Measurements from ENCODE around the gene C19orf12. TPM values are rescaled to one million over a fixed set of nuclear protein-coding genes. Genes with fewer than 3 reads are reported as not detected.

Gene C19orf12
- total and polyA plus RNA-seq, 2 of the 4 experiments (the other 2 are of a cell fraction): 16.3 to 24.0 TPM

DNA sequence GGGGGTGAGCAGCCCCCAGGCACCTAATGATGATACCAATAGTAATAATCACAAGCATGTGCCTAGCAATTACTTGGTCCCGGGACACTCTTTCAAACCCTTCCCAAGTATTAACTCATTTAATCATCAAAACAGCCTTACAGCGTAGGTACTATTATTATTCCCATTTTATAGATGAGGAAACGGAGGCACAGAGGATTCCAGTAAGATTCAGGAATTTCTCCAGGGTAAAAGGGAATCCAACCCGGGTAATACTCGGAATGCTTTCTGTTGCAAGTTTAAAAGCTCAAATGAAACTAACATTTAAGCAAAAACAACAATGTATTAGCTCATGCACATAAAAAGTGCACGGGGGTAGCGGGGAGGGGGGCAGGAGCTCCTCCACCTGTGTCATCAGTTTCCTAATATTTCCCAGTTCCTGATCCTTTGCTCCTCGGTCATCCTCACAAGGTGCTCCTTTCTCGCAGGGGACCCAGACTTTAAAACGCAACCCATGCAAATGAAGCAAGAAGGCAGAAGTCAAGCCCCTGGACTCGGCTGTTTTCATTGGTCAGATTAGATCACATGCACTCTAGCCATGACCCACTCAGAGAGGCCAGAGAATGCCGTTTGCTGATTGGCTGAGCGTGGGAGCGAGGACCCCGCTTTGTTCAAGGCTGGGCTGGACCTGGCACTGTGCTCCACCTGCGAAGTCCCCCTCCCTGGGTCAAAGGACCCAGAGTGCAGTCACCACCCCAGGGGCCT is 38.3 kb upstream of the C19orf12 start:
- whole genome bisulfite sequencing, 2 experiments (ENCODE audit: extremely low coverage in 2 of 2, insufficient read length in 1 of 2): 94% methylated on average over 2 of the region's 16 CpGs; no CpG with 5 or more reads in 1 of the 2 experiments
- Histone ChIP-seq H2BK120ac (ENCODE audit: low read depth, low read length) (no peak overlapping the region), H3K9me1 (ENCODE audit: insufficient read depth, low read length) (no peaks in the 10 kb centered on the region), H2AK5ac (ENCODE audit: low read depth, low read length) (no peak overlapping the region), H3K9ac (ENCODE audit: low read depth, low read length) (no peak overlapping the region), H3K4me2 (ENCODE audit: low read depth, low read length) (no peak overlapping the region), H3K36me3 (ENCODE audit: control insufficient read depth, insufficient read depth, low read length) (no peaks in the 10 kb centered on the region), H3K14ac (replicated peaks; ENCODE audit: low read depth, low read length) (no peak overlapping the region), H2BK5ac (ENCODE audit: low read depth, low read length, poor library complexity, severe bottlenecking) (no peak overlapping the region), H3K9me3 (ENCODE audit: control insufficient read depth, insufficient read depth, low read length) (no peaks in the 10 kb centered on the region), H2AK9ac (replicated peaks; ENCODE audit: low read depth, low read length, poor library complexity) (peak overlapping the region; percentile 1), H2BK15ac (ENCODE audit: low read depth, low read length) (no peak overlapping the region), H2AFZ (replicated peaks; ENCODE audit: low read length, poor library complexity) (no peak overlapping the region), H3K79me1 (ENCODE audit: low read depth in 1 of 2, low read length in 2 of 2) (no peaks in the 10 kb centered on the region), H3K4ac (ENCODE audit: low read depth, low read length) (no peak overlapping the region), H4K91ac (ENCODE audit: insufficient read depth, low read depth, low read length) (no peak overlapping the region), H3K4me1 (ENCODE audit: control insufficient read depth, insufficient read depth, low read length) (no peaks in the 10 kb centered on the region), H3K4me3 (ENCODE audit: insufficient read depth, low read depth, low read length) (no peak overlapping the region), H2BK20ac (ENCODE audit: low read depth, low read length) (no peak overlapping the region), H4K20me1 (ENCODE audit: insufficient read depth, low read length) (no peaks in the 10 kb centered on the region), H3K18ac (ENCODE audit: low read depth, low read length) (no peak overlapping the region), H3K23ac (ENCODE audit: low read depth, low read length) (no peak overlapping the region), H3K27me3 (ENCODE audit: control insufficient read depth, insufficient read depth, low read length) (peaks cover 5% of the 10 kb centered on the region; the same call in 1 of the 2 replicates), H4K8ac (ENCODE audit: low read depth in 2 of 2, low read length in 2 of 2) (no peak overlapping the region), H4K5ac (ENCODE audit: low read depth, low read length) (no peak overlapping the region), H3K27ac (ENCODE audit: insufficient read depth, low read length) (no peak overlapping the region), H3K56ac (ENCODE audit: extremely low read depth, insufficient read depth, low read length) (no peak overlapping the region)
- in situ Hi-C loops (cut with MboI; ENCODE audit: low sequenced_read_pairs): no loop called here
- no peak for ATAC-seq (ENCODE audit: low read depth)
- TF ChIP-seq USF2 (IDR thresholded peaks at IDR 0.05; ENCODE audit: low read depth, low read length) (peak; percentile 36; the same call in 1 of the 2 replicates), FOS (IDR thresholded peaks at IDR 0.05; ENCODE audit: low read depth, low read length) (no peak)
- dilution Hi-C loops (cut with HindIII; ENCODE audit: low sequenced_read_pairs, unreplicated experiment): no loop called here
- DNase-seq: no peak
- CTCF ChIA-PET: no interaction called here
- intact Hi-C loops (cut with micrococcal nuclease): no loop called here
- BruUV-seq (replicated peaks): no TSS peak
- POLR2A ChIA-PET (ENCODE audit: unreplicated experiment): no interaction called here
